Sciatic nerve (tissue), 2 donors: Measurements from ENCODE around the gene AMDHD2. TPM values are rescaled to one million over a fixed set of nuclear protein-coding genes. Genes with fewer than 3 reads are reported as not detected.
"Not testable (repeated sequence)": the region's sequence is repeated elsewhere in the genome, so short reads cannot be mapped to it uniquely, and the experiment has no call there.

Experiments
- ATAC-seq: fragments of 200-7000 bp; cut with Tn5 transposase; one replicate; pipeline ENCODE4 v1.9.1; 2020; ENCODE audit warnings: mild to moderate bottlenecking, moderate library complexity
- DNase-seq: peaks from one replicate; pipeline ENCODE4 v3.0.0-alpha.2; 2020; ENCODE audit warnings: low spot score
- intact Hi-C: fragments of 100-400 bp; cut with DNase I; formaldehyde crosslinking; loops from one replicate; pipeline ENCODE4 v1.14.2; 2022
- microRNA-seq: library from miRNA; unstranded; fragments of <30 nt; microRNA quantifications from one replicate; pipeline ENCODE4 v1.2.0, GENCODE V29; 2020
- total RNA-seq: library from RNA; stranded (reverse); fragmentation: NEBNext Ultra II Directional; extraction: Animal tissue kit (Norgen Biotek cat#: 25700); gene quantifications from one replicate; pipeline ENCODE4 v1.2.1, GENCODE V29; 2021
- donor health status: DM: no; HTN: no; CAD: no.
- donor health status: DM: no; HTN: no; CAD: no.

Gene AMDHD2
- total RNA-seq, 1 donor from 2014 or later = 38.5 TPM

DNA sequence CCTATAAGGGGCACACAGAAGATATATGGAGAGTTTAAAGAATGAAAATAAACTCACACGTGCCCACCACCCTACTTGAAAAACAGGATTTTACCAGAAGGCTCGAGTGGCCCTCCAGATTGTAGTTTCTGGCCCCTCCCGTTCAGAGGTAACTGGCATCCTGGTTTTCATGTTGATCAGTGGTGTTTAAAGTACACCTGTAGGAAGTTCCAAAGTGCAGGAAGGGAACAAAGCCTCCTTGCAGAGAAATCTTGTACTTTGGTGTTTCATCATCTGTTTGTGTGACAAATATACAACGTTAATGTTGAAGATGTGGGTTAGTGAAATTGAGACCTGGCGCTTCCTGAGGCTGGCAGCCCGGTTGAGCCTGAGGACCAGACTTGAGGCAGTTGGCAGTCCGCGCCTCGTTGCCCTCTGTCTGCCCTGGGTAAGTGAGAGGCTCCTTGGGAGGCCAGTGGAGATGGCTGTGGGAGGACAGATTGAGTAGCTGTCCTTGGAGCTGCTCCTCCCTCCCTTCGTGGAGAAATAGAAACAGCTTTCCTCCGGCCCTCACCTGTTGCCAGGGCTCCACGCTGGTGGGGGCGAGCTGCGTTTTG lies 30.2 kb downstream of the AMDHD2 start:
- not testable (repeated sequence) for ATAC-seq, DNase-seq

DNA sequence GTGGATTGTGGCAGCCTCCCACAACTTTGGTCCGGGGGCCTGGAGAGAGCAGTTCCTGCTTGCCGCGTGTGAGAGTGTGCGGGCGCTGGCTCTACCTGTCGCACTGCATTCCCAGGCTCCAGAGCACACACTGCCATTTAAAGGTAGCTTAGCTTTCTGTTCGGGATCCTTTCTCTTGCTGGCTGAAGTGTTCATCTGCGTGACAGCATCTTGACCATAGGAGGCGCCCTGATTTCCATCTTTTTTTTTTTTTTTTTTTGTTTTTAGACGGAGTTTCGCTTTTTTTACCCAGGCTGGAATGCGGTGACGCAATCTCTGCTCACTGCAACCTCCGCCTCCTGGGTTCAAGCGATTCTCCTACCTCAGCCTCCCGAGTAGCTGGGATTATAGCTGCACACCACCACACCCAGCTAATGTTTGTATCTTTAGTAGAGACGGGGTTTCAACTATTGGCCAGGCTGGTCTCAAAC lies 31.3 kb downstream of the AMDHD2 start:
- ATAC-seq, DNase-seq, intact Hi-C loops: not testable (repeated sequence)

More for the DNA sequence above, 30.2 kb downstream of the AMDHD2 start:
- intact Hi-C loops = not testable (repeated sequence)

DNA sequence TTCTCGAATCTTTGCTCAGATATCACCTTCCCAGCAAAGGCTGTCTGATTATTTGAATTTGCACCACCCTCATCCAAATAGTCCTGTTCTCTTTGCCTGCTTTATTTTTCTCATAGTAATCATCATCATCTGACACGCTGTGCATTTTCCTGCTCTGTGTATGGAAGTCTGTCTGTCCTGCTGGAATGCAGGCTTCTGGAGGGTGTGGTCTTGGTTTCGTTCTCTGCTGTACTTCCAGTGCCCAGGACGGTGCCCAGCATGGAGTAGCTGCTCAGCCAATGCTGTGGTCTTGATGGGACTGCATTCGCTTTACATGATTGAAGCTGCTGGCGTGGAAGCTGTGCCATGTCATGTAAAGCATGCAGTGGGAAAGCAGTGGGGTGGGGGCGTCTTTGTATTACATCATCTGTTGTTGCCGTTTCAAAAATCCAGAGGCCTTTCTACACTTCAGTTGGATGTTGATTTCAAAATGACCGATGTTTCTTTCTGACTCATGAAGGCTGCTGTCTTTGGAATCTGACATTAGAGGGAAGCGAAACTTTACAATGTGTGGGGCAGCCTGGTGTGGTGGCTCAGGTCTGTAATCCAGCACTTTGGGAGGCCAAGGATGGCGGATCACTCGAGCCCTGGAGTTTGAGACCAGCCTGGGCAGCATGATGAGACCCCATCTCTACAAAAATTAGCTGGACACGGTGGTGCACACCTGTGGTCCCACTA lies 34.7 kb downstream of the AMDHD2 start:
- peak; percentile 14 for ATAC-seq
- DNase-seq, intact Hi-C loops: not testable (repeated sequence)

- ATAC-seq, intact Hi-C loops, DNase-seq: not testable (repeated sequence)
Measured at GRCh38 chr16:2557150-2557549, 37.0 kb downstream of the AMDHD2 start.

GRCh38 chr16:2560131-2560797 lies 40.1 kb downstream of the AMDHD2 start:
- intact Hi-C loops, DNase-seq: not testable (repeated sequence)
- peak; percentile 75 for ATAC-seq

DNA sequence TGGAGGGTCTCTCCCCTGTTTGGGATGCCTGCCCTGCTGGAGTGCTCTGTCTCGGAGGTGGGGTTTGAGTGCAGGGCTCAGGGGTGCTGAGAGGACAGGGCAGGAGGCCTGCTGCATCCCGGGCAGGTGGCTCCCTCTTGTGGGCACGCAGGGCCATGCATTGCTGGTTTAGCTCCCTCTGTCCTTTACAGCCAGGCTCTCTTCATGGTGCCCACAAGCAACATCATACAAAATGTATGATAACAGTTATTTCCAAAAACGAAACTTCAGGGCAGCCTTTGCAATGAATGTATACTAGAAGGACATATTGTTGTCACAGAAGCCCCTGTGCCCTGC lies 40.6 kb downstream of the AMDHD2 start:
- ATAC-seq (peak; percentile 89), DNase-seq (peak; percentile 77)
- intact Hi-C loops = not testable (repeated sequence)

- ATAC-seq, DNase-seq, intact Hi-C loops: not testable (repeated sequence)
Measured at GRCh38 chr16:2567506-2567905, 47.3 kb downstream of the AMDHD2 start.

GRCh38 chr16:2568573-2568972 lies 48.4 kb downstream of the AMDHD2 start:
- intact Hi-C loops, ATAC-seq, DNase-seq: not testable (repeated sequence)

GRCh38 chr16:2572704-2573103 lies 52.5 kb downstream of the AMDHD2 start:
- intact Hi-C loops, DNase-seq, ATAC-seq: not testable (repeated sequence)

DNA sequence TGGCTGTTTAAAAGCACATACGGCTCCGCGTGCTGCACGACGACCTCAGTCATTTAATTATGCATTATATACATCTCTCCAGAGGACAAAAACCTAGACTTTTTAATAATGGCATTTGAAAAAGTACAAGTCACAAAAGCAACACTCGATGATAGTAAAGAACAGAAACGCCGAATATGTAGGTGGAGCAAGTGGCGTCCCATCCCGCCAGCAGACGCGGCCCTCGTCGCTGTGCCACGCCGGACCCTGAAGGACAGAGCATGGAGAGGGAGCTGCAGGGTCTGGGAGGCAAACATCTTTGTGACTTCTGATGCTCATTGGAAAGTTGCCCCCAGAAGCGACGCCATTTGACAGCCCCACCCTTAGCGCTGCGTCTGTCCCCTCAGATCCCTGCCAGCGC lies 55.7 kb downstream of the AMDHD2 start:
- DNase-seq, ATAC-seq, intact Hi-C loops: not testable (repeated sequence)

- intact Hi-C loops, ATAC-seq, DNase-seq: not testable (repeated sequence)
Measured at GRCh38 chr16:2577044-2577443, 56.9 kb downstream of the AMDHD2 start.

GRCh38 chr16:2578905-2579304 lies 58.7 kb downstream of the AMDHD2 start:
- ATAC-seq, intact Hi-C loops, DNase-seq: not testable (repeated sequence)

DNA sequence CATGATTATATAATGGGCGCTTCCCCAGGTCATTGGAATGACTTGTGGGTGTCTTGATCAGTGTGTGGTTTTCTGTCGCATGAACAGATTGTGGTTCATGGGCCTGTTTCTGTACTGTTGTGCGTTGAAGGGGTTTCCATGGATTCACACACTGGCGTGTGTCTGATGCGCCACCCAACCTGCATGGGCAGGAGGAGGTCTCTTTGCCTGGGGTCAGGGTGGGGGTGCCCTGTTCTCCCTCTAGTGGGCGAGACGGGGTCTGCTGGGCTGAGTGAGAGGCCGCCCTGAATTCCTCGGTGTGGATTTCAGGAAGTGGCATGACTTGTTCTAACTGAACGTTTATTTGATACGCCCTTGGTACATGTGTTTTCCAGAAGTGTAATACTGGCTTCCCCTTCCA lies 60.0 kb downstream of the AMDHD2 start:
- DNase-seq, ATAC-seq, intact Hi-C loops: not testable (repeated sequence)

- ATAC-seq, intact Hi-C loops, DNase-seq: not testable (repeated sequence)
Measured at GRCh38 chr16:2580818-2581217, 60.6 kb downstream of the AMDHD2 start.

Small RNA genes within 50 kb of the gene (microRNA-seq; reads per million reads assigned to microRNA genes)
- not detected for gene MIR3178

Other genes with a start within 250 kb of the AMDHD2 start
- gene ABCA3, start 179.6 kb upstream of the AMDHD2 start, total RNA-seq = 39.0 TPM
- gene CCNF, start 90.9 kb upstream of the AMDHD2 start, total RNA-seq = 1.8 TPM
- gene TEDC2, start 60.3 kb upstream of the AMDHD2 start, total RNA-seq = 0.58 TPM
- 0.36 TPM for gene NTN3, start 49.1 kb upstream of the AMDHD2 start, total RNA-seq
- gene TBC1D24, start 45.2 kb upstream of the AMDHD2 start, total RNA-seq = 15.4 TPM
- 134 TPM for gene ATP6V0C, start 6.4 kb upstream of the AMDHD2 start, total RNA-seq
- gene CEMP1, start 11.0 kb downstream of the AMDHD2 start, total RNA-seq = not detected
- 46.3 TPM for gene PDPK1, start 17.6 kb downstream of the AMDHD2 start, total RNA-seq
- gene KCTD5, start 162.2 kb downstream of the AMDHD2 start, total RNA-seq = 18.2 TPM
- 2.1 TPM for gene PRSS27, start 199.9 kb downstream of the AMDHD2 start, total RNA-seq
- gene SRRM2, start 232.3 kb downstream of the AMDHD2 start, total RNA-seq = 931 TPM